GM21737 (cell line): ENCODE results near the gene CEACAM16.
"Not testable (repeated sequence)": the region's sequence is repeated elsewhere in the genome, so short reads cannot be mapped to it uniquely, and the experiment has no call there.

ENCODE experiments used
- ATAC-seq: cut with Tn5 transposase; IDR thresholded peaks from one replicate; pipeline ENCODE4 v1.9.1; 2021; ENCODE audit warnings: mild to moderate bottlenecking, moderate library complexity; ENCODE audit not compliant: unreplicated experiment

The CEACAM16 gene

DNA sequence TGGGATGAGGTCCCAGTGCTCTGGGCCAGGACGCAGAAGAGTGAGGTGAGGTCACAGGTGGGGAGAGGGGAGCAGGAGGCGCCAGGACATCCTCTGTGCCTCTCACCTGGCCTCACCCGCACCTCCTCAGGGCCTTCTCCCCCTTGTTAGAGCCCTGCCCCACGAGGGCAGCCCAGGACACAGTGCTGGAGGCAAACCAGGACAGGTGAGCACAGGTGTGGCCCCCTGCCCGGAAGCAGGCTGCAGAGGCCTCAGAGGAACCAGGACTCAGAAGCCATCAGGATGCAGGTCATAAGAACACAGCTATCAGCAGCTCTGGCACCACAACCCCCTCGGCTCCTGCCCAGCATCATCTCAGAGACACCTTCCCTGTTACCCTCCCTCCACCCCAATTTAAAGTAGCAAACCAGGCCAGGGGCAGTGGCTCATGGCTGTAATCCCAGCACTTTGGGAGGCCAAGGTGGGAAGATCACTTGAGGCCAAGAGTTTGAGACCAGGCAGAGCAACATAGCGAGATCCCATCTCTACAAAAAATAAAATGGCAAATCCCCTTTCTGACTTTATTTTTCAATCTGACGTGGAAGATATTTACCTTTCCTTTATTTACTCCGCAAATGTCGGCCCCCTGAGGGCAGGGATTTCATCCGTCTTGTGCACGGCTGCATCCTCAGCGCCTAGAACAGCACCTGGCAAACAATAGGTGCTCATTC, at the start of gene CEACAM16:
CEACAM16 (plus strand) TSS at position 660 of the 710 bp plus-strand sequence. CDS start 2,306 bp downstream, outside the sequence.
- no peak for ATAC-seq

DNA sequence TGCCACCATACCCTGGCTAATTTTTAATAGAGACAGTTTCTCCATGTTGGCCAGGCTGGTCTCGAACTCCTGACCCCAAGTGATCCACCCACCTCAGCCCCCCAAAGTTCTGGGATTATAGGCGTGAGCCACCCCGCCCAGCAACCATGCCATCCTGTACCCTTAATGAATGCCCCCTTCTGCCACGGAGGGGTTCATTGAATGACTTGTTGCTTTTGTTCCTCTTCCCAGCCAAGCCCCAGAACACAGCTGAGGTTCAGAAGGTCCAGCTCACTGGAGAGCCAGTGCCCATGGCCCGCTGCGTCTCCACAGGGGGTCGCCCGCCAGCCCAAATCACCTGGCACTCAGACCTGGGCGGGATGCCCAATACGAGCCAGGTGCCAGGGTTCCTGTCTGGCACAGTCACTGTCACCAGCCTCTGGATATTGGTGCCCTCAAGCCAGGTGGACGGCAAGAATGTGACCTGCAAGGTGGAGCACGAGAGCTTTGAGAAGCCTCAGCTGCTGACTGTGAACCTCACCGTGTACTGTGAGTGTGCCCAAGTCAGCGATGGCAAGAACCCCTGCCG, 49.3 kb upstream of the CEACAM16 start:
- ATAC-seq, result no peak

- ATAC-seq, result no peak
Observed at GRCh38 chr19:44653343-44653742, 45.6 kb upstream of the CEACAM16 start.

GRCh38 chr19:44653977-44654774, 44.8 kb upstream of the CEACAM16 start:
- peak; percentile 85 for ATAC-seq

DNA sequence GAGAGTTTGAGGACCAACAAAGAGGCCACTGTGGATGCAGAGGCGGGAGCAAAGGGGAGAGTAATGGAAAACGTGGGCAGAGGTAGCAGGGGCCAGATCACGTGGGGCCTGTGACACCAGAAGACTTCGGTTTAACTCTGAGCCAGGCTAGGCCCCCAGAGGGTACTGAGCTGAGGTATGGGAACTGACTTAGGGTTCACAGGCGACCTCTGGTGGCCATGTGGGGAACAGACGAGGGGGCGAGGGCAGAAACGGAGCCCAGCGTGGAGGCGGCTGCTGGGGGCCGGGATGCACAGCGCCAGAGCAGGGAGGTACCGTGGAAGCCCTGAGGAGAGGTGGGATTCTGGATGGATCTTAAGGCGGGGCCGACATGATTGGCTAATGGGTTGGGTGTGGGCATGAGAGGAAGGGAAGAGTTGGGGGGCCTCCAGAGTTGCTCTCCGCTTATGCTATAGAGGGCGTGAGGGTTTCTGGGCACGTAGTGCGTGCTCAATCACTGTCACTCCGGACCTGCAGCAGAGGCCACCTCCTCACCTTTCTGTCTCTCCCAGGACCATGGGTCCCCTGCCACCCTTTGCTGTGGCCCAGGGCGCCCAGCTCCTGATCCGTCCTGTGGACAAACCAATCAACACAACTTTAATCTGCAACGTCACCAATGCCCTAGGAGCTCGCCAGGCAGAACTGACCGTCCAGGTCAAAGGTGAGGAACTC, 41.6 kb upstream of the CEACAM16 start:
- ATAC-seq, result no peak

DNA sequence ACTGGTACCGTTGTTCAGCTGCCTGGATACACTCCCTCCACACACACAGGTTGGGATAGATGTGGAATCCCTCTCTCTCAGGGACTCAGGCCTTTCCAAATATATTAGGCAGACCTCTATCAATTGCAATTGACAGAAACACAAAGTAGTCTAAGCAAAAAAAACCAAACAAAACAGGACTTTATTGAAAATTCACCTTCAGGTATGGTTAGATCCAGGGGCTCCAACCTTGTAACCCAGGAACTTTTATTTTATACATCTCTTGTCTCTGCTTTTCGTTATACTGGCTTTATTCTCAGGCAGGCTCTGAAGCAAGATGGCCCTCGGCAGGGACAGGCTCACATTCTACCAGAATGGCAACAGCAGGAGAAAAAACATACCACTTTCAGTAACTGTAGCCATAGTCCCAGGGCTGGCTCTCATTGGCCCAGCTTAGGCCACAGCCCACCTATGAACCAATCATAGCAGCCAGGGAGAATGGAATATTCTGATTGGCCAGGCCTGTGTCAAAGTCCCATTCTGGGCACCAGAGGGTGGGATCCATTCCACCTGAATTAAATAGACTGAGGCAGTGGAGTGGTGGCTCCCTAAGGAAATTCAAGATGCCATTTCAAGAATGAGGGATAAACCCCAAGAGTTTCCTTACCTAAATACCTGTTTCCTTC, 40.8 kb upstream of the CEACAM16 start:
- no peak for ATAC-seq

DNA sequence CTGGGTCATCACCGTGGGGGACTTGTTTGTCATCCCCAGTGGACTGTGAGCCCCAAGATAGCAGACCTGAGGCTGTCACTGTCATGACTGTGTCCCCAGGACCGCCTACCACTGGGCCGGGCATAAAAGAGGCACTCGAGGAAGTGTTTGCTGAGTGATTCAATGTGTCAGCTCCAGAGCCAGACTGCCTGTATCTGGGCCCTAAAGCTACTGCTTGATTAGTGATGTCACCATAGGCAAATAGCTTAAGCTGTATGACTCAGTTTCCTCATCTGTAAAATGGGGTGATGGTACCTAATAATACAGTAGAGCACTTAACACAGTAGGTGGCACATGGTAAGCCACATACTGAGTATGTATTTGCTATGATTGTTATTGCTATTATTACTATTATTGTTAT, 38.9 kb upstream of the CEACAM16 start:
- no peak for ATAC-seq

GRCh38 chr19:44661205-44661604, 37.7 kb upstream of the CEACAM16 start:
- ATAC-seq, result no peak

DNA sequence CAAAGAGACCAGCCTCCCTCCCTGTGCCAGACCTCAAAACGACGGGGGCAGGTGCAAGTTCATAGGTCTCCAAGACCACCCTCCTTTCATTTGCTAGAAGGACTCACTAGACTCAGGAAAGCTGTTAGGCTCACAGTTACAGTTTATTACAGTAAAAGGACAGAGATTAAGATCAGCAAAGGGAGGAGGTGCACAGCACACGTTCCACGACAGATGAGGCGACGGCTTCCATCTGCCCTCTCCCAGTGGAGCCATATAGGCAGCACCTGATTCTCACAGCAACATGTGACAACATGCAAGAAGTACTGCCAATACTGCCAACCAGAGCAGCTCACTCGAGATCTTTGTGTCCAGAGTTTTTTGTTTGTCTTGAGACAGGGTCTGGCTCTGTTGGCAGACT, 37.0 kb upstream of the CEACAM16 start:
- no peak for ATAC-seq

- no peak for ATAC-seq
Observed at GRCh38 chr19:44662691-44663385, 36.1 kb upstream of the CEACAM16 start.

- no peak for ATAC-seq
Observed at GRCh38 chr19:44663996-44664395, 35.0 kb upstream of the CEACAM16 start.

DNA sequence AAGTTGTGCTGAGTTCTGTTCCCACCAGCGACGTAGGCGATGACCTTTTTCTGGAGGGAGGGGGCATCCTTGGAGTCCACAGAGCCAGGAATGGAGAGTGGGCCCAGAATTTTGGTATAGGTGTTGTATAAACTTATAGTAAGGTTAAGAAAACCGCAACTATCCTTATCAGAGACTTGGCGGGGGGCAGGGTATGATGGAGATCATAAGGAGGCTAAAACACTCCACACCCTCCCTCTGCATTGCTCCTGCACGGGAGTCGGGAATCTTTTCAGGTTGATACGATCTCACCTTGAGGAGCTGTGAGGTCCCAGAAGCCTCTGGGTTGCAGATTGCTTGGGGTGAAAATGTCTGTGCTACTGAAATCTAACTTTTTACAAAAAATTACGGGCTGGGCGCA, 34.0 kb upstream of the CEACAM16 start:
- ATAC-seq, result no peak

DNA sequence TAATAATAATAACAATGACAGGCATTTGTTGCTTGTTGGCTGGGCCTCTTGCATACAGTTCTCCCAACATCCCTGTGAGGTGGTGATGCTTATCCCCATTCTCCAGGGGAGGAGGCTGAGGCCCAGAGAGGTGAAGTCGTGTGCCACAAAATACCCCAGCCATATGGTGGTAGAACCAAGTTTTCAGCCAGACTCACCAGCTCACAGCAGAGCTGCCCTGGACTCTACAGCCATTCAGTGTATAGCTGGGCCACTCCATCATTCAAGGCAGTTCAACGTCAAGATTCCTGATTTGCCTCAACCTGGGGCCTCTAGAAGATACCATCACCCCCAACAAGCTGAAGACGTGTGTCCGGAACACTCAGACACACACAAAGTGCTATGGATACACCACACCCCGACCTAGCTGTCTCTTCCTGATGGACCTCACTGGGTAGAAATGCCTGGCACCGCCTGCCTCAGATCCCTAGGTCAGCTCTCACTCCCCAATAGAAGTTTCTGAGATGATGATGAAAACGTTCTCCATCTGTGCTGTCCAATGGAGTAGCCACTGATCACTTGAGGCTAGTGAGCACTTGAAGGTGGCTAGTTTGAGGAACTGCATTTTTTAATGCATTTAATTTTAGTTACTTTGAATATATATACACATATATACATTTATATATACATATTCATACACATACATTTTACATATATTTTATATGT, 31.9 kb upstream of the CEACAM16 start:
- no peak for ATAC-seq

DNA sequence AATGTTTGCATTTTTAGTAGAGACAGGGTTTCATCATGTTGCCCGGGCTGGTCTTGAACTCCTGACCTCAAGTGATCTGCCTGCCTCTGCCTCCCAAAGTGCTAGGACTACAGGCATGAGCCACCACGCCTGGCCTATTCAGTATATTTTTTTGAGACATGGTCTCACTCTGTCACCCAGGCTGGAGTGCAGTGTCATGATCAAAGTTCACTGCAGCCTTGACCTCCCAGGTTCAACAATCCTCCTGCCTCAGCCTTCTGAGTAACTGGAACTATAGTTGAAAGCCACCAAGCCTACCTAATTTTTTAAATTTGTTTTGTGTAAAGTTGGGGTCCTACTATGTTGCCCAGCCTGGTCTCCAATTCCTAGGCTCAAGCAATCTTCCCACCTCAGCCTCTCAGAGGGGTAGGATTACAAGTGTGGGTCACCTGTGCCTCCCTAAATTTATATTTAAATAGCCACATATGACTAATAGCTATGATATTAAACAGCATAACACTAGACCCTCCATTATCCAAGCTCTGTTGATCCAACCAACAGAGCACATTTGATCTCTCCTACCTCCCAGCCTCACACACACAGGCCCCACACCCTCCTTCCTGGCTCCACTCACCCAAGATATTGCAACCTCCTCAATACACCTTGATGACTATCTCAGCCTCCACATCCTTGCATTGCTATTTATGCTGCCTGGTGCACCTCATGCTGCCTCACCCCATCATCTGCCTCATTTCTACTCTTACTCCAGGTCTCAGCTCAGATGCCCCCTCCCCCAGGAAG, 29.8 kb upstream of the CEACAM16 start:
- ATAC-seq, result no peak

DNA sequence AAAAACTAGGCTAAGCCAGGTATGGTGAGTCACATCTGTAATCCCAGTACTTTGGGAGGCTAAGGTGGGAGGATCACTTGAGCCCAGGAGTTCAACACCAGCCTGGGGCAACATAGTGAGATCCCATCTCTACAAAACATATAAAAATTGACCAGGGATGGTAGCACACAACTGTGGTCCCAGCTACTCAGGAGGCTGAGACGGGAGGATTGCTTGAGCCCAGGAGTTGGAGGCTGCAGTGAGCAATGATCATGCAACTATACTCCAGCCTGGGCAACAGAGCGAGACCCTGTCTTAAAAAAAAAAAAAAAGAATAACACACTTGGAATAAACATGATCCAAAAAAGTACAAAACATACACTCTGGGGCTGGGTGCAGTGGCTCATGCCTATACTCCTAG, 28.9 kb upstream of the CEACAM16 start:
- not testable (repeated sequence) for ATAC-seq

DNA sequence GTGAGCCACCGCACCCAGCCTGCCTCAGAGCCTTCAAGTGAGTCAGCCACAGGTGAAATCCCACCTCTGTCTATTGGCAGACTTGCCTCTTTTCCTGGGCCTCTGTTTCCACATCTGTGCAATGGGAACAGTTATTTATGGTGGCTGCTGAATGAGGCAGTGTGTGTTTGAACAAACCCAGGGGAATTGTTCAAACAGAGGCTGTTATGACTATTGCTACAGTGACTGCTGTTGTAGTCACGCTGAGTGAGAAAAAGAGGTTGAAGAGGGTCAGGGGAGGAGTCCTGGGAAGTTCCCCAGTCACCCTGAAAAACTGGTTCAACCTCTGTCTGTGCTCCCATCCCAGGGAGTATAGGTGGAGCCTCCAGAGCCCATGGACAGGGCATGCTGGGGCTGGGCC, 27.6 kb upstream of the CEACAM16 start, which contains the start of gene CEACAM19:
CEACAM19 (plus strand) TSS at position 83 of the 400 bp plus-strand sequence. CDS start 450 bp downstream, outside the sequence.
- ATAC-seq, result no peak

DNA sequence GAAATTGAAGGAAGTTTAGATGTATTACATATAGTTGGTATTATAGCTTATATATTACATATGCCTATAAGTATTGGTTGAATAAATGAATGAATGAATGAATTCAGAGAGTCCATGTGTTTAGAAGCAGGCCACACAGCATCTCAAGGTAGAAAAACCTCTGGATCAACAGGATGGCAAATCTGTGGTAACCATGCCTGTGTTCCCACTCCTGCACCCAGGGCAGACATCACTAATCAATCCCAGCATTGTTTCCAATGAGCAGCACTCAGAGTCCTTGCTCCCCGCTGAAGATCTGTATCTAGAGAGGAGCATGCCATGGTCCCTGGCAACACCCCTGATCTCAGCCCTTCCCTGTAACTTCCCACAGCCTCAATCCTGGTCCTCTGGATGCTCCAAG, 26.7 kb upstream of the CEACAM16 start:
- ATAC-seq, result no peak

GRCh38 chr19:44673510-44673909, 25.4 kb upstream of the CEACAM16 start:
- ATAC-seq, result no peak

DNA sequence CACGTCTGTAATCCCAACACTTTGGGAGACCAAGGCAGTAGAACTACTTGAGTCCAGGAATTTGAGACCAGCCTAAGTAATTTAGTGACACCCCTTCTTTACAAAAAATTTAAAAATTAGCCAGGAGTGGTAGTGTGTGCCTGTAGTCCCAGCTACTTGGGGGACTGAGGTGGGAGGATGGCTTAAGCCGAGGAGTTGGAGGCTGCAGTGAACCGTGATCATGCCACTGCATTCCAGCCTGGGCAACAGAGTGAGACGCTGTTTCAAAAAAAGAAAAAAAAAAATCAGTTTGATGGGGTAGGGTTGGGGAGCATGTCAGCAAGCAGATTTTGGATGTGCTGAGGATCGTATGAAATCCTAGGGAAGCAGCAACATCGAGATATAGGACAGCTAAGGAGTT, 23.4 kb upstream of the CEACAM16 start:
- ATAC-seq, result no peak
